ENCODE data around the gene DHH. TPM values are rescaled to one million over a fixed set of nuclear protein-coding genes. Genes with fewer than 3 reads are reported as not detected.

DHH gene
- total RNA-seq, 1 experiment from 2014 or later, result 0.13 TPM

DNA sequence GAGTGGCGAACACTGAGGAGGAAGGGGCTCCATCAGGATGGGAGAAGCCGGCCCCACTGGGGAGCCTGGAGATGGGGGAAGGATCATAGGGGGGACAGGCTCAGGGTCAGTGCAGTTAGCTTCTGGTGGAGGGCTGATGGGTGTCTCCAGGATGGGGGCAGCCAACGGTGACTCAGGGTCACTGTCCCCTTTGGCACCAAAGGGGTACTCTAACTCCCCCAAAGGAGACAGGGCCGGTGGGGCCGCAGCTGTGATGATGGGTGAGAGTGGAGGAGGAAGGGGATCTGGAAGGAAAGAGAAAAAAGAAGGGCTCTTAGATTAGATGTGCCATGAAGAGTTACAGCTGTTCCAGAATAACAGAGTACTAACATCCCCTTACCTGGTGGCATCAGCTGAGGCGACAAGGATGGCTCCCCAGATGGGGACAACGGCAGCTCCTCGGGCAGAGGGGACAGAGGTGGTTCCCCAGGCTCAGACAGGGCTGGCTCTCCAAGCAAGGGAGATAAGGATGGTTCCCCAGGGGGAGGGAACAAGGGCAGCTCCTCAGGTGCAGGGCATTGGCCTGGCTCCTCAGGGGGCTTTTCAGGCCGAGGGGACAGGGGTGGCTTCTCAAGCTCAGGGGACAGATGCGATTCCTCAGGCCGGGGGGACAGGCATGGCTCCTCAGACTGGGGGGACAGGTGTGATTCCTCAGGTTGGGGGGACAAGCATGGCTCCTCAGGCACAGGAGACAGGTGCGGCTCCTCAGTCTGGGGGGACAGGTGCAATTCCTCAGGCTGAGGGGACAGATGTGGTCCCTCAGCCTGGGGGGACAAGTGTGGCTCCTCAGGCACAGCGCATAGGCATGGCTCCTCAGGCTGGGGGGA lies 43.9 kb downstream of the DHH start:
- peaks cover 25% of the 10 kb centered on the region for H3K36me3 ChIP-seq (ENCODE audit: low read depth)
- H3K4me2 ChIP-seq, result no peak overlapping the region
- H3F3A ChIP-seq (ENCODE audit: insufficient read depth, low read depth), result no peaks in the 10 kb centered on the region
- H3K27me3 ChIP-seq (ENCODE audit: insufficient read depth, low read depth), result no peaks in the 10 kb centered on the region
- CTCF ChIA-PET, result interaction anchor here (0.6 to 1.2 kb wide), 2 partner anchors 23 to 1143 kb away, joined by 3 to 7 read pairs; no protein-coding TSS in a partner anchor
- no peak overlapping the region for H3K27ac ChIP-seq
- POLR2A ChIA-PET (ENCODE audit: unreplicated experiment), result no interaction called here
- H2AFZ ChIP-seq, result no peak overlapping the region
- H3K9me2 ChIP-seq (ENCODE audit: insufficient read depth), result no peaks in the 10 kb centered on the region
- peaks cover 14% of the 10 kb centered on the region for H3K79me2 ChIP-seq (ENCODE audit: low read depth)
- no peaks in the 10 kb centered on the region for H3K4me1 ChIP-seq (replicated peaks; ENCODE audit: insufficient read depth)
- intact Hi-C loops (cut with micrococcal nuclease; ENCODE audit: unreplicated experiment), result no loop called here
- peaks cover 28% of the 10 kb centered on the region for H4K20me1 ChIP-seq (ENCODE audit: insufficient read depth)
- no peak overlapping the region for H3K4me3 ChIP-seq
- TF ChIP-seq EZH2 (IDR thresholded peaks at IDR 0.05; ENCODE audit: low read depth) (no peak), CTCF (conservative IDR thresholded peaks at IDR 0.05) (no peak)
- H3K9me3 ChIP-seq (ENCODE audit: insufficient read depth, low read depth), result no peaks in the 10 kb centered on the region
- DNase-seq, result no peak
- no TSS peak for BruUV-seq (replicated peaks)

GRCh38 chr12:49049566-49050224 lies 44.9 kb downstream of the DHH start:
- H3K4me2 ChIP-seq, result no peak overlapping the region
- ChIA-PET CTCF (interaction anchor here (1.2 kb wide), 1 partner anchor 22 kb away, joined by 3 read pairs; no protein-coding TSS in a partner anchor), POLR2A (ENCODE audit: unreplicated experiment) (no interaction called here)
- no peak overlapping the region for H2AFZ ChIP-seq
- intact Hi-C loops (cut with micrococcal nuclease; ENCODE audit: unreplicated experiment), result no loop called here
- no TSS peak for BruUV-seq (replicated peaks)
- H3F3A ChIP-seq (ENCODE audit: insufficient read depth, low read depth), result no peaks in the 10 kb centered on the region
- H3K36me3 ChIP-seq (ENCODE audit: low read depth), result peaks cover 25% of the 10 kb centered on the region
- H3K4me1 ChIP-seq (replicated peaks; ENCODE audit: insufficient read depth), result no peaks in the 10 kb centered on the region
- peaks cover 4% of the 10 kb centered on the region for H3K79me2 ChIP-seq (ENCODE audit: low read depth)
- no peak overlapping the region for H3K4me3 ChIP-seq
- H4K20me1 ChIP-seq (ENCODE audit: insufficient read depth), result peaks cover 18% of the 10 kb centered on the region
- no peak for TF ChIP-seq EZH2 (IDR thresholded peaks at IDR 0.05; ENCODE audit: low read depth)
- TF ChIP-seq CTCF (conservative IDR thresholded peaks at IDR 0.05), result no peak
- no peak overlapping the region for H3K27ac ChIP-seq
- no peaks in the 10 kb centered on the region for H3K9me2 ChIP-seq (ENCODE audit: insufficient read depth)
- no peaks in the 10 kb centered on the region for H3K27me3 ChIP-seq (ENCODE audit: insufficient read depth, low read depth)
- DNase-seq, result no peak
- H3K9me3 ChIP-seq (ENCODE audit: insufficient read depth, low read depth), result no peaks in the 10 kb centered on the region

DNA sequence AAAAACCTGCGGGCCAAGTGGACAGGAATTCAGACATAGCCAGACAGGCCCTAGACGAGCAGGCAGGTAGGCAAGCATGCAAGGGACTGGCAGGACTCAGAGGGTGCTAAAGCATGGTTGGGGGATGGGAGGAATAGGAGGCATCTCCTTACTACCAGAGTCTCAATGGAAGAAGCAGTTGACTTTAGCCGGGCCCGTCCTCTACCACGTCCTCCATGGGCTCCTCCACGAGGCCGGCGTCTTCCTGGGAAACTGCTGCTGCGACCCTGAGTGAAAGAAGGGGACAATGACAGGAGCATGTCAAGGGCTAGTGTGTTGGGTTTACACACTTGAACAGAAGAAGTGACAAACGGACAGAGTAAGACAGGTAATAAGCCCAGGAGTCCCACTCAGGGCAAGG lies 45.6 kb downstream of the DHH start:
- CTCF ChIA-PET, result interaction anchor here (1.2 kb wide), 1 partner anchor 22 kb away, joined by 3 read pairs; no protein-coding TSS in a partner anchor
- intact Hi-C loops (cut with micrococcal nuclease; ENCODE audit: unreplicated experiment), result no loop called here

More for the DNA sequence above, 45.6 kb downstream of the DHH start:
- H3K4me1 ChIP-seq (replicated peaks; ENCODE audit: insufficient read depth), result no peaks in the 10 kb centered on the region
- DNase-seq, result no peak
- no peak overlapping the region for H2AFZ ChIP-seq
- peaks cover 12% of the 10 kb centered on the region for H4K20me1 ChIP-seq (ENCODE audit: insufficient read depth)
- TF ChIP-seq EZH2 (IDR thresholded peaks at IDR 0.05; ENCODE audit: low read depth) (no peak), CTCF (conservative IDR thresholded peaks at IDR 0.05) (no peak)
- peaks cover 26% of the 10 kb centered on the region for H3K36me3 ChIP-seq (ENCODE audit: low read depth)
- no peak overlapping the region for H3K27ac ChIP-seq
- no TSS peak for BruUV-seq (replicated peaks)
- no peaks in the 10 kb centered on the region for H3F3A ChIP-seq (ENCODE audit: insufficient read depth, low read depth)
- no peak overlapping the region for H3K4me2 ChIP-seq
- no peaks in the 10 kb centered on the region; the same call in 1 of the 2 replicates for H3K79me2 ChIP-seq (ENCODE audit: low read depth)
- H3K9me3 ChIP-seq (ENCODE audit: insufficient read depth, low read depth), result no peaks in the 10 kb centered on the region
- no peak overlapping the region for H3K4me3 ChIP-seq
- POLR2A ChIA-PET (ENCODE audit: unreplicated experiment), result no interaction called here
- H3K27me3 ChIP-seq (ENCODE audit: insufficient read depth, low read depth), result no peaks in the 10 kb centered on the region
- no peaks in the 10 kb centered on the region for H3K9me2 ChIP-seq (ENCODE audit: insufficient read depth)

All from PC-9 (cell line).